KOPT-K1 (cell line): ENCODE measurements around the gene ACKR3.

ENCODE experiments used
- H3K27ac ChIP-seq: fragments of 200-600 bp; sonication (generic); 2 replicates; pipeline ENCODE4 v1.5.1; 2016; ENCODE audit warnings: antibody characterized with exemption, mild to moderate bottlenecking, low read depth, low read length; ENCODE audit not compliant: poor library complexity, severe bottlenecking
- H3K36me3 ChIP-seq: fragments of 200-600 bp; sonication (generic); 2 replicates; pipeline ENCODE4 v1.5.1; 2017; ENCODE audit warnings: antibody characterized with exemption, mild to moderate bottlenecking, low read length, moderate library complexity; ENCODE audit not compliant: insufficient read depth
- H3K9me3 ChIP-seq: fragments of 200-600 bp; sonication (generic); 2 replicates; pipeline ENCODE4 v1.5.1; 2017; ENCODE audit warnings: antibody characterized with exemption, low read length, mild to moderate bottlenecking; ENCODE audit not compliant: insufficient read depth, poor library complexity, severe bottlenecking

The ACKR3 gene

GRCh38 chr2:236544362-236544761, 25.3 kb upstream of the ACKR3 start:
- H3K9me3 ChIP-seq: peaks cover 10% of the 10 kb centered on the region
- H3K36me3 ChIP-seq: peaks cover 15% of the 10 kb centered on the region
- H3K27ac ChIP-seq: peak overlapping the region; percentile 96

GRCh38 chr2:236545248-236545658, 24.4 kb upstream of the ACKR3 start:
- Histone ChIP-seq H3K27ac (peak overlapping the region; percentile 96), H3K36me3 (peaks cover 8% of the 10 kb centered on the region), H3K9me3 (peaks cover 5% of the 10 kb centered on the region)

GRCh38 chr2:236545814-236546480, 23.7 kb upstream of the ACKR3 start:
- peak overlapping the region; percentile 96 for H3K27ac ChIP-seq
- H3K36me3 ChIP-seq: peaks cover 8% of the 10 kb centered on the region; the same call in 1 of the 2 replicates
- peaks cover 5% of the 10 kb centered on the region for H3K9me3 ChIP-seq

GRCh38 chr2:236546561-236547002, 23.0 kb upstream of the ACKR3 start:
- no peaks in the 10 kb centered on the region for H3K9me3 ChIP-seq
- peaks cover 3% of the 10 kb centered on the region; the same call in 1 of the 2 replicates for H3K36me3 ChIP-seq
- peak overlapping the region; percentile 96 for H3K27ac ChIP-seq

DNA sequence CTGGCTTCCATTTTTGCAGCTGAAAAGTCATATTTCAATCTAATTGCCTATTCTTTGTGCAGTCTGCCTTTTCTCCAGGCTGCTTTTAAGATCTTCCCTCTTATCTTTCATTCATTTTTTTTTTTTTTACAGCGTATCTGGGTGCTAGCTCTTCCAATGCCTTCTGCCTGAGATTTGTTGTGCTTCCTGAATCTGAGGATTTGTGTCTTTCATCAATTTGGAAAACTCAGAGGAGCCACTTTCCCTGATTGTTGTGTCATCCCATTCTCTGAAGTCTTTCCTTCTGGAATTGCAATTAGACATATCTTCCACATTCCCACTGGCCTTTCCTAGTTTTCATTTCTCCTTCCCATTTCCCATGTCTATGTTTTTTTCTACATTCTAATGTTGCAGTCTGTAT, 21.9 kb upstream of the ACKR3 start:
- Histone ChIP-seq H3K36me3 (no peaks in the 10 kb centered on the region), H3K9me3 (no peaks in the 10 kb centered on the region), H3K27ac (peak overlapping the region; percentile 96)

DNA sequence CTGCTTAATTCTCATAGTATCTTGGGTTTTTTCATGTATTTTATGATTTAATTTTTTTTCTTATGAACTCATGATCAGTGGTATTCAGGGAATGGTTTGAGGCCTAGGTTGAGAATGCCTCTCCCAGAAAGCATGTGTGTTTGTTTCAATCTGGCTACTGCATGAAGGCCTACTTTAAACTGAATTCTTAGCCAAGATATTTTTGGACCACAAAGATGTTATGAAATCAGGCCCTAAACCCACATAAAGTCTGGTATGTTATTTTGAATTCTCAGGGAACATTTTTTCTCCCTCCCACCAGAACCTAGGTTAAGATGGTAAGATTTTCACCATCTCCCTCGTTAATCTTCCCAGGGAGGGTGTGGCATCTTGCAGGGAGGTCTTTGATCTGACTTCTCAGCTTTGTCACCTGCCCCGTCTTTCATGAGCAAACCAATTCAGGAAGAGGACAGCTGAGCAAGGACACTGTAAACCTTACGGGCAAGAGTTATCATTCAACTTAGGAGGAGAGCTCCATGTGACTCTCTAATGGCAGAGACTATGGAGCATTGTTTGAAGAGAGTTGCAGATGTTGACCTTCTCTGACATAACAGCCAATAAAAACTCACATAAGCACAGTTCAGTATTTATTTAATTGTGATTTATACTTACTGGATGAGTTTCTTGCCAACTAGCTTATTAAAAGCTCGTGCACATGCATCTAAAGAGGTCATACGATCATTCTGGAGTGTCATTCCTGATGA, 21.3 kb upstream of the ACKR3 start:
- Histone ChIP-seq H3K9me3 (no peaks in the 10 kb centered on the region), H3K27ac (peak overlapping the region; percentile 96), H3K36me3 (no peaks in the 10 kb centered on the region)

DNA sequence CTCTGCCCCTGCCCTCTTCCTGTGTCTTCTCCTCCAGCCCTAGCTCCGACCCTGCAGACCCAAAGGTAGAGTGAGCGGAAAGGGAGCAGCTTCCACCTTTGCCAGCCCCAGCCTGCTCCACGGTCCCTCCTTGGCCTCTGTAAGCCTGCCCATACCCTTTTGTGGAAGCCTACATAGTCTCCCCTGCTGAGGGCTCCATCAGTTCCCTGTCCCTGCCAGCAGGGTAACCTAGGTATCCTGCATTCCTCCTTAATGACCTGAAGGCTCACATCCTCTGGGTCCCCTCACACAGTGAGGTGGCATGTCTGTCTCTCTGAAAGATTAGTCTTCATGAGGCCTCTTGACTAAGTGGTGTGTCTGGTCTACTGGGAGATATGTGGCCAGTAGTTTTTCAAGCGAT, 20.5 kb upstream of the ACKR3 start:
- no peaks in the 10 kb centered on the region for H3K9me3 ChIP-seq
- peak overlapping the region; percentile 96 for H3K27ac ChIP-seq
- no peaks in the 10 kb centered on the region for H3K36me3 ChIP-seq

GRCh38 chr2:236550290-236550689, 19.3 kb upstream of the ACKR3 start:
- H3K27ac ChIP-seq: peak overlapping the region; percentile 96
- no peaks in the 10 kb centered on the region for H3K9me3 ChIP-seq
- H3K36me3 ChIP-seq: no peaks in the 10 kb centered on the region

DNA sequence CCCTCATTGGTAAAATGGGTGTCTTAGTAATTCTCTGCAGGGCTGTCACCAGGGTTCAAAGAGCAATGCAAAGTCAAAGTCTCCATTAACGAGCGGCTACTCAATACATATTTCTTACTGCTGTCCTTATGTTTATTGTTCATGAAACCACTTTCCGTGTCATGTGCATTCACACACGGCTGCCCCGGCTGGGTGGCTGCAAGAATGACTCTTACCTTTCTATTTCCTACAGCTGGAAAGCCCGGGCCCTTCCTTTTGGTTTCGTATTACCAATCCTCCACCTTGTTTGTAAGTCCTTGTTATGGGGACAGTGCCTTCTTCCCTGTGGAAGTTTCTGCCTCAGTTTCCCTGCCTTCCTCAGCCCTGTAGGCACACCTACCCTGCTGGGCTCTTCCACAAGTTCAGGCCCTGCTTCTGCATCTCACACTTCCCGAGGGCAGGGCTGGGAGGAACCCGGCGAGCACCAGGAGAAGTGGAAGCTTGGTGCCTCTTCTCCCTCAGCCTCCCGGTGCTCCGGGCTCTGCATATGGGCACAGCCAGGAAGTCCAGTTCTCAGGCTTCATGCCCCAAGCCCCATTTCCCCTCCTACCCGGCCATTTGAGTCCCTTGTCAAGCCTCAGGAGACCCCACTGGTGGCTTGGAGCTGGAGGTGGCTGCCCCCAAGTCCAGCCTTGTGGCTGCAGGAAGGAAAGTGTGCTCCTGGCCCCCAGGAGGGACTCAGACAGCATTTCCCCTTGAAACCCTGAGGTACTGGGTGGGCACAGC, 18.7 kb upstream of the ACKR3 start:
- no peaks in the 10 kb centered on the region for H3K36me3 ChIP-seq
- H3K9me3 ChIP-seq: no peaks in the 10 kb centered on the region
- H3K27ac ChIP-seq: peak overlapping the region; percentile 96

- Histone ChIP-seq H3K36me3 (no peaks in the 10 kb centered on the region), H3K27ac (peak overlapping the region; percentile 96), H3K9me3 (no peaks in the 10 kb centered on the region)
These were observed 18.0 kb upstream of the ACKR3 start for GRCh38 chr2:236551471-236552211.

- Histone ChIP-seq H3K9me3 (no peaks in the 10 kb centered on the region), H3K36me3 (no peaks in the 10 kb centered on the region), H3K27ac (peak overlapping the region; percentile 96)
These were observed 17.4 kb upstream of the ACKR3 start for GRCh38 chr2:236552212-236552542.

DNA sequence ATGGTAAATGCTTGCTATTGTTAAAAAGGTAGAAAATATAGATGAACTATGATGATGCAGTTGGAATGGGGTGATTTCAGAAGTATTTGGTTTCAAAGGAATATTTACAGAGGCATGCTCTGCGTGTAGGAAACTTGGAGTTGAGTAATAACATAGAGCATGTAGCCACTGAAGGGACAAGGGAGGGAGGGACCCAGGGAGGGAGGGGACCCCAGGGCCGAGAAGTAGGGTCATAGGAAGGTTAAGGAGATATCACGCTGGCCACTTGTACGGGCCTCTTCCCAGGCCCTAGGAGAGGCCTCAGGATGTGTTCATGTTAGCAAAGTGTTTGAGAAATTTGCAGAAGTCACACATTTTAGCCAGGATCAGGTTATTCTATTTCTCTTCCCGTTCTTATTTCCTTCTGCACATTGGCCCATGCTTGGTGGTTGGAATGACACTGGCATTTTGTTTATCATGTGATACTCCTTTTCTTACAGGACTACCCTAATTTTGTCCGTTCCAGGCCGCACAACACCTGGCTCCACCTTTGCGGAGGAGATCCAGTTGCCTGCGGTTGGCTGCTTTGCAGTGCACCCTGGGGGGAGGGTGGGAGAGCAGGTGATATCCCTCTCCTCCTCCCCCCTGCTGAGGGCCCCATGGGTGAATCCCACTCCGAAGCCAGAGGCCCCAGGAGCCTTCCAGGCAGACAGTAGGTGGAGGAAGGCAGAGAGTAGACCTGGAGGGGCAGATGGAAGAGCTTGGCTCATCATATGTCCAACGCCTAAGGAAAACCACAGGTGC, 16.9 kb upstream of the ACKR3 start:
- peak overlapping the region; percentile 96 for H3K27ac ChIP-seq
- H3K9me3 ChIP-seq: no peaks in the 10 kb centered on the region
- H3K36me3 ChIP-seq: no peaks in the 10 kb centered on the region

GRCh38 chr2:236553522-236553921, 16.1 kb upstream of the ACKR3 start:
- no peaks in the 10 kb centered on the region for H3K9me3 ChIP-seq
- peak overlapping the region; percentile 96 for H3K27ac ChIP-seq
- H3K36me3 ChIP-seq: no peaks in the 10 kb centered on the region

DNA sequence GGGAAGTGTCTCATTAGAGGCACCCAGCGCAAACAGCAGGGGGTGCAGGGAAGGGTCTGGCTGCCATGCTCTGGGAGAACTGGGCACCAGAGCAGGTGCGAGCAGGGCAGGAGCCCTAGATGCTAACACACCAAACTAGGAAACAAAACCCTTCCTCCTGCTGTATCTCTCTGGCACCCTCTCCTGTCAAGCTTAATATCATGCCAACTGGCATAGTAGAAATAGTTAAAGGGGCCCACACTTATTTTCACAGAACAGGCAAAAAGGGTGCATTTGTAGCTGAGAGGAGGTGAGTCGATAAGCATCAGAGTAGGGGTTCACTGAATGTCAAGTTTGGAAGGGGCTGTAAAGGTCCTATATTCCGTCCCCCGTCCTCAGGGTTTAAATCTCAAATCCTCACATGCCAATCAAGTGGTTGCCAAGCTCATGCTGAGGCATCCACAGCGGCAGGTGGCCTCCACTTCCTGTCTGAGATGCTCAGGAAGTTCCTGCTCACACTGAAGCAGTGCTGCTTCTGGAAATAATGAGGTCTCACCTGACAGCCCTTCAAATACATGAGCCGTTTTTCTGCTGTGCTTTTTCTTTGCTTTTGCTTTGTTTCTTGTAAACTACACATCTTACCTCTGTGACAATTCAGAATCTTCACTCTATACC, 14.9 kb upstream of the ACKR3 start:
- Histone ChIP-seq H3K27ac (peak overlapping the region; percentile 96), H3K36me3 (no peaks in the 10 kb centered on the region), H3K9me3 (no peaks in the 10 kb centered on the region)
